Neuronal stem cell (in vitro differentiated cells): Measurements from ENCODE around the gene LCTL.

Experiments
- DNase-seq: peaks from one replicate; pipeline ENCODE4 v3.0.0-alpha.2; 2013; ENCODE audit warnings: low spot score
- H2AFZ ChIP-seq: one replicate; pipeline ENCODE4 v1.6.1; 2013; ENCODE audit warnings: mild to moderate bottlenecking, low read length, inconsistent platforms
- H2AK5ac ChIP-seq: 2 replicates; pipeline ENCODE4 v1.6.1; 2013; ENCODE audit warnings: low read depth, mild to moderate bottlenecking, inconsistent platforms, low read length, moderate library complexity, mixed read lengths
- H2BK120ac ChIP-seq: 2 replicates; pipeline ENCODE4 v1.6.1; 2013; ENCODE audit warnings: low read depth, mild to moderate bottlenecking, inconsistent platforms, low read length, moderate library complexity, mixed read lengths
- H2BK12ac ChIP-seq: one replicate; pipeline ENCODE4 v1.6.1; 2013; ENCODE audit warnings: low read length, inconsistent platforms
- H2BK15ac ChIP-seq: 2 replicates; pipeline ENCODE4 v1.6.1; 2013; ENCODE audit warnings: mild to moderate bottlenecking, low read length, inconsistent platforms, mixed read lengths
- H2BK5ac ChIP-seq: one replicate; pipeline ENCODE4 v1.6.1; 2013; ENCODE audit warnings: inconsistent platforms, mild to moderate bottlenecking, low read length, moderate library complexity
- H3K14ac ChIP-seq: one replicate; pipeline ENCODE4 v1.6.1; 2013; ENCODE audit warnings: low read length, inconsistent platforms
- H3K18ac ChIP-seq: 2 replicates; pipeline ENCODE4 v1.6.1; 2013; ENCODE audit warnings: low read length, inconsistent platforms
- H3K23ac ChIP-seq: 2 replicates; pipeline ENCODE4 v1.6.1; 2013; ENCODE audit warnings: low read depth, mild to moderate bottlenecking, mixed read lengths, low read length, inconsistent platforms; ENCODE audit not compliant: poor library complexity
- H3K27ac ChIP-seq: replicated peaks from 3 replicates; pipeline ENCODE4 v1.5.1; 2013; ENCODE audit warnings: low read length, inconsistent platforms
- H3K27me3 ChIP-seq, 3 experiments: 2 replicates each; pipeline ENCODE4 v1.6.1; 2013; ENCODE audit warnings: low read length in 3 of 3, mild to moderate bottlenecking in 2 of 3, inconsistent platforms in 1 of 3, low read depth in 1 of 3, mixed read lengths in 1 of 3, moderate library complexity in 1 of 3; ENCODE audit not compliant: control insufficient read depth in 3 of 3, insufficient read depth in 3 of 3
- H3K36me3 ChIP-seq, 2 donors: replicated peaks in 1 of 2; 2 replicates each; pipeline ENCODE4 v1.6.1; 2013; ENCODE audit warnings: low read length in 2 of 2; ENCODE audit not compliant: control insufficient read depth in 2 of 2, insufficient read depth in 2 of 2
- H3K4ac ChIP-seq: 2 replicates; pipeline ENCODE4 v1.6.1; 2013; ENCODE audit warnings: inconsistent platforms, mild to moderate bottlenecking, low read length, moderate library complexity
- H3K4me1 ChIP-seq, 2 donors: 1 replicate in 1 of 2; 2 replicates in 1 of 2; pipeline ENCODE4 v1.6.1; 2013; ENCODE audit warnings: low read length in 2 of 2, low read depth in 1 of 2; ENCODE audit not compliant: control insufficient read depth in 2 of 2, insufficient read depth in 1 of 2
- H3K4me2 ChIP-seq: one replicate; pipeline ENCODE4 v1.6.1; 2013; ENCODE audit warnings: mild to moderate bottlenecking, low read length, inconsistent platforms; ENCODE audit not compliant: insufficient read depth, poor library complexity, severe bottlenecking
- H3K4me3 ChIP-seq, 2 donors: 2 replicates each; pipeline ENCODE4 v1.5.1; 2013; ENCODE audit warnings: low read length in 2 of 2, mild to moderate bottlenecking in 2 of 2, inconsistent platforms in 1 of 2, moderate library complexity in 1 of 2
- H3K79me1 ChIP-seq: one replicate; pipeline ENCODE4 v1.6.1; 2013; ENCODE audit warnings: low read depth, mild to moderate bottlenecking, inconsistent platforms, low read length, moderate library complexity
- H3K9ac ChIP-seq: one replicate; pipeline ENCODE4 v1.6.1; 2013; ENCODE audit warnings: mild to moderate bottlenecking, low read depth, low read length, inconsistent platforms; ENCODE audit not compliant: poor library complexity
- H3K9me3 ChIP-seq, 2 donors: replicated peaks in 1 of 2; 2 replicates each; pipeline versions ENCODE3 to v1.6.1; 2013; ENCODE audit warnings: low read length in 2 of 2, mild to moderate bottlenecking in 2 of 2, inconsistent platforms in 1 of 2, low read depth in 1 of 2, mixed read lengths in 1 of 2, moderate library complexity in 1 of 2; ENCODE audit not compliant: control insufficient read depth in 2 of 2, insufficient read depth in 1 of 2
- H4K8ac ChIP-seq: one replicate; pipeline ENCODE4 v1.6.1; 2013; ENCODE audit warnings: low read depth, mild to moderate bottlenecking, inconsistent platforms, low read length, moderate library complexity
- H4K91ac ChIP-seq: one replicate; pipeline ENCODE4 v1.6.1; 2013; ENCODE audit warnings: low read length, low read depth, mild to moderate bottlenecking, inconsistent platforms; ENCODE audit not compliant: poor library complexity
- WGBS, 2 donors: extraction: QIAGEN DNeasy Blood & Tissue Kit; methylation state at CpG; one replicate each; pipeline ENCODE4 v1.1.7; 2013; ENCODE audit warnings: missing lambda C conversion rate in 2 of 2, mixed read lengths in 1 of 2; ENCODE audit not compliant: insufficient read length in 2 of 2, insufficient replicate concordance in 1 of 2; ENCODE audit errors: extremely low coverage in 2 of 2; 5-methylcytosine and 5-hydroxymethylcytosine counted together

Gene LCTL

GRCh38 chr15:66560856-66561525 lies 4.8 kb downstream of the LCTL start:
- H3K4me2 ChIP-seq, result no peak overlapping the region
- no peaks in the 10 kb centered on the region for H3K27me3 ChIP-seq
- no peak overlapping the region for H2BK12ac ChIP-seq
- peaks cover 9% of the 10 kb centered on the region for H3K79me1 ChIP-seq
- no peak overlapping the region for H3K27ac ChIP-seq
- peaks cover 7 to 16% of the 10 kb centered on the region in 2 donors for H3K4me1 ChIP-seq
- H3K18ac ChIP-seq, result no peak overlapping the region
- no peak overlapping the region for H2AFZ ChIP-seq
- no peak overlapping the region for H3K4ac ChIP-seq
- DNase-seq, result no peak
- no CpG with 5 or more reads among the region's 18 CpGs for WGBS, 2 donors
- H3K9ac ChIP-seq, result no peak overlapping the region
- H2BK5ac ChIP-seq, result no peak overlapping the region
- no peak overlapping the region for H2AK5ac ChIP-seq
- no peak overlapping the region for H2BK15ac ChIP-seq
- no peak overlapping the region for H3K14ac ChIP-seq
- H3K36me3 ChIP-seq, result peaks cover 4 to 13% of the 10 kb centered on the region in 2 donors
- H3K23ac ChIP-seq, result no peak overlapping the region
- peaks cover 0 to under 1% of the 10 kb centered on the region in 2 donors for H3K9me3 ChIP-seq
- no peak overlapping the region for H2BK120ac ChIP-seq
- no peak overlapping the region for H4K8ac ChIP-seq
- no peak overlapping the region for H4K91ac ChIP-seq
- no peak overlapping the region for H3K4me3 ChIP-seq

GRCh38 chr15:66558271-66558670 lies 7.5 kb downstream of the LCTL start:
- no peak for DNase-seq
- H3K4me1 ChIP-seq, result no peaks in the 10 kb centered on the region
- H4K91ac ChIP-seq, result no peak overlapping the region
- no peaks in the 10 kb centered on the region for H3K79me1 ChIP-seq
- H3K4ac ChIP-seq, result no peak overlapping the region
- no peak overlapping the region for H3K4me3 ChIP-seq
- no peak overlapping the region for H2BK120ac ChIP-seq
- H3K27ac ChIP-seq, result no peak overlapping the region
- no peak overlapping the region for H4K8ac ChIP-seq
- no peak overlapping the region for H3K4me2 ChIP-seq
- no CpG with 5 or more reads among the region's 6 CpGs for WGBS, 2 donors
- no peak overlapping the region for H3K14ac ChIP-seq
- H2AK5ac ChIP-seq, result no peak overlapping the region
- H3K9ac ChIP-seq, result no peak overlapping the region
- no peak overlapping the region for H2AFZ ChIP-seq
- H2BK12ac ChIP-seq, result no peak overlapping the region
- no peak overlapping the region for H3K23ac ChIP-seq
- peaks cover 4 to 14% of the 10 kb centered on the region in 2 donors for H3K36me3 ChIP-seq
- peaks cover 0 to 7% of the 10 kb centered on the region in 2 donors for H3K9me3 ChIP-seq
- no peak overlapping the region for H2BK5ac ChIP-seq
- no peaks in the 10 kb centered on the region for H3K27me3 ChIP-seq
- H3K18ac ChIP-seq, result no peak overlapping the region
- no peak overlapping the region for H2BK15ac ChIP-seq

GRCh38 chr15:66555685-66556084 lies 10.1 kb downstream of the LCTL start:
- H3K4me1 ChIP-seq, result no peaks in the 10 kb centered on the region
- no peak overlapping the region for H3K9ac ChIP-seq
- no peak overlapping the region for H2BK15ac ChIP-seq
- H3K4ac ChIP-seq, result no peak overlapping the region
- H3K79me1 ChIP-seq, result no peaks in the 10 kb centered on the region
- no peaks in the 10 kb centered on the region for H3K27me3 ChIP-seq
- no peak overlapping the region for H4K8ac ChIP-seq
- no peak overlapping the region for H3K14ac ChIP-seq
- no peak overlapping the region for H3K27ac ChIP-seq
- no peak overlapping the region for H3K4me3 ChIP-seq
- H2BK5ac ChIP-seq, result no peak overlapping the region
- no peak overlapping the region for H2AFZ ChIP-seq
- H2AK5ac ChIP-seq, result no peak overlapping the region
- peaks cover 10 to 25% of the 10 kb centered on the region in 2 donors for H3K36me3 ChIP-seq
- H2BK12ac ChIP-seq, result no peak overlapping the region
- no peak for DNase-seq
- no peak overlapping the region for H3K4me2 ChIP-seq
- no peak overlapping the region for H3K23ac ChIP-seq
- no peak overlapping the region for H4K91ac ChIP-seq
- H2BK120ac ChIP-seq, result no peak overlapping the region
- peaks cover 0 to 7% of the 10 kb centered on the region in 2 donors for H3K9me3 ChIP-seq
- H3K18ac ChIP-seq, result no peak overlapping the region

- H2AFZ ChIP-seq, result no peak overlapping the region
- H3K14ac ChIP-seq, result no peak overlapping the region
- no peaks in the 10 kb centered on the region for H3K27me3 ChIP-seq
- H3K4me3 ChIP-seq, result no peak overlapping the region
- H4K8ac ChIP-seq, result no peak overlapping the region
- H3K4ac ChIP-seq, result no peak overlapping the region
- no CpG with 5 or more reads among the region's 1 CpG for WGBS, 2 donors
- no peak overlapping the region for H2BK5ac ChIP-seq
- H3K23ac ChIP-seq, result no peak overlapping the region
- H2AK5ac ChIP-seq, result no peak overlapping the region
- no peak overlapping the region for H3K18ac ChIP-seq
- no peak overlapping the region for H4K91ac ChIP-seq
- H2BK120ac ChIP-seq, result no peak overlapping the region
- no peak overlapping the region for H2BK12ac ChIP-seq
- H3K4me2 ChIP-seq, result no peak overlapping the region
- H3K79me1 ChIP-seq, result no peaks in the 10 kb centered on the region
- no peak overlapping the region for H3K27ac ChIP-seq
- no peaks in the 10 kb centered on the region for H3K9me3 ChIP-seq
- no peak overlapping the region for H2BK15ac ChIP-seq
- peaks cover 5 to 74% of the 10 kb centered on the region in 2 donors for H3K36me3 ChIP-seq
- H3K9ac ChIP-seq, result no peak overlapping the region
- H3K4me1 ChIP-seq, result no peaks in the 10 kb centered on the region
- DNase-seq, result no peak
Measured at GRCh38 chr15:66545255-66545654, 20.5 kb downstream of the LCTL start.
